Heart left ventricle (tissue), 16 donors: ENCODE data around the gene NPY5R. TPM values are rescaled to one million over a fixed set of nuclear protein-coding genes. Genes with fewer than 3 reads are reported as not detected.

Experiments
- ATAC-seq, 4 donors: fragments of 200-7000 bp; cut with Tn5 transposase; one replicate each; pipeline ENCODE4 v1.9.1; 2020 to 2022; ENCODE audit warnings: moderate library complexity in 4 of 4, mild to moderate bottlenecking in 3 of 4, moderate number of reproducible peaks in 1 of 4
- DNase-seq, 5 donors: peaks; one replicate each; pipeline ENCODE4 v3.0.0-alpha.2; 2020
- H3K27ac ChIP-seq, 12 donors: fragments of 200-600 bp; sonication (generic) in 4 of 12; one replicate each; pipeline versions ENCODE4 v1.5.0 to v1.8.0; 2016 to 2022; ENCODE audit warnings: mild to moderate bottlenecking in 2 of 12
- H3K27me3 ChIP-seq, 9 donors: fragments of 200-600 bp; sonication (generic) in 2 of 9; one replicate each; pipeline versions ENCODE4 v1.5.1 to v1.8.0; 2016 to 2022; ENCODE audit warnings: mild to moderate bottlenecking in 3 of 9
- H3K36me3 ChIP-seq, 9 donors: fragments of 200-600 bp; sonication (generic) in 2 of 9; one replicate each; pipeline versions ENCODE4 v1.5.0 to v1.8.0; 2018 to 2022; ENCODE audit warnings: mild to moderate bottlenecking in 2 of 9
- H3K4me1 ChIP-seq, 12 donors: fragments of 200-600 bp; sonication (generic) in 4 of 12; one replicate each; pipeline versions ENCODE4 v1.5.0 to v1.8.0; 2016 to 2022; ENCODE audit warnings: mild to moderate bottlenecking in 3 of 12
- H3K4me3 ChIP-seq, 12 donors: fragments of 200-600 bp; sonication (generic) in 4 of 12; one replicate each; pipeline versions ENCODE4 v1.5.0 to v1.8.0; 2017 to 2022; ENCODE audit warnings: mild to moderate bottlenecking in 9 of 12, moderate library complexity in 4 of 12
- H3K9me3 ChIP-seq, 12 donors: fragments of 200-600 bp; sonication (generic) in 4 of 12; one replicate each; pipeline versions ENCODE4 v1.5.0 to v1.8.0; 2016 to 2022; ENCODE audit warnings: mild to moderate bottlenecking in 1 of 12
- POLR2A ChIP-seq, 2 donors: fragments of 450-650 bp; IDR thresholded peaks; one replicate each; pipeline ENCODE4 v1.6.1; 2017; ENCODE audit warnings: antibody characterized with exemption in 2 of 2, mild to moderate bottlenecking in 2 of 2, moderate library complexity in 2 of 2
- WGBS, 4 donors: extraction: QIAGEN DNeasy Blood & Tissue Kit in 2 of 4; methylation state at CpG; one replicate each; pipeline versions ENCODE4 v1.1.5 to v1.1.7; 2013 to 2018; 5-methylcytosine and 5-hydroxymethylcytosine counted together
- intact Hi-C, 10 donors: fragments of 100-400 bp; cut with DNase I; formaldehyde crosslinking; loops; one replicate each; pipeline versions ENCODE4 v1.11.1 to v1.14.2; 2022
- polyA plus RNA-seq, 2 donors: library from polyadenylated mRNA; stranded (reverse); fragments of 200-250 nt; gene quantifications; one replicate each; pipeline ENCODE4 v1.2.3, GENCODE V29; 2013
- total RNA-seq, 9 donors: library from RNA; depleted of rRNA in 2 of 9; stranded (reverse); fragments of >200 nt in 2 of 9; fragmentation: NEBNext Ultra II Directional in 3 of 9; extraction: Animal tissue kit (Norgen Biotek cat#: 25700) in 3 of 9; gene quantifications; one replicate each; pipeline versions ENCODE4 v1.1.0 to v1.2.4, GENCODE V29; 2016 to 2023
- TF ChIP-seq, protein P1 (sequence below), 12 donors: fragments of 200-600 bp; sonication (generic) in 4 of 12; IDR thresholded peaks; one replicate each; pipeline versions ENCODE4 v1.5.0 to v1.8.0; 2018 to 2022; ENCODE audit warnings: antibody characterized with exemption in 12 of 12, mild to moderate bottlenecking in 5 of 12
- donor health status: ischemic (EF 13 %, LVEDD 7.1; RV severe dilation, severe dysfunction).
- donor health status: healthy with polysubstance abuse.
- donor health status: DM: no; HTN: yes; CAD: no.
- donor health status: DM: no; HTN: no; CAD: no.
- donor health status: ischemic (EF 25% LVEDD 6.9; RV normal size, moderate dysfunction).
- donor health status: ischemic (EF 25% LVEDD 5.7; RV mildly dilated, moderate dysfunction).
- donor health status: healthy.
- donor health status: DM: yes; HTN: yes; CAD: no.
- donor health status: ischemic (EF 35%, LVEDD 5.7; RV mildly dilated, moderate dysfunction).
- donor health status: nonischemic (EF 11% LVEDD 7.7; RV severe dilation, severe dysfunction).
- donor health status: DM: yes; HTN: yes; CAD: no.
- donor health status: PGD.
- donor health status: ischemic (EF 29% LVEDD 5.4; RV normal size, mild dysfunction).
- donor health status: nonischemic (EF 23%, LVEDD 6.1; RV moderate dilation, normal function).

NPY5R gene
- total and polyA plus RNA-seq, 11 donors = 0.04 to 0.52 (median 0.17) TPM; not detected in 5

DNA sequence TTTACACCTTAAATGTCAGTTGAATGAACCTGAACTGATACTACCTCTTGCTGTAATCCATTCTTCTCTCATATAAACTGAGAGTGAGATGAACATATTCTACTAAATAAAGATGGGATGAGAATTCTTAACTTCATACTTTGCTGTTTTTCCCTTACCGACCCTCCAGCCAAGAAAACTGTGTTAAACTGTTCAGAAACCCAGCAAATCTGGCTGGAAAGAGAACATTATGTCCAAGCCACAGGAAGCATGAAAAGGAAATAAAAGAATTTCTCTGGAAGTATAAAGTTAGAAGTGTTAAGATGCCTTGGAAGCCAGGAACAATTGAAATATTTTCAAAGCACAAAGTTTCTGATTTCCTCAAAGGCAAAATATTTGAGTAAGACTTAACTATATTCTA, 34.2 kb upstream of the NPY5R start:
- Histone ChIP-seq H3K9me3 (peaks cover 0 to 5% (median 0%) of the 10 kb centered on the region in 12 donors), H3K36me3 (no peaks in the 10 kb centered on the region), H3K27me3 (no peaks in the 10 kb centered on the region), H3K4me3 (no peak overlapping the region), H3K4me1 (no peaks in the 10 kb centered on the region), H3K27ac (no peak overlapping the region)
- ATAC-seq (no peak), DNase-seq (no peak)
- WGBS, 4 donors = 59 to 67% (median 65%) methylated on average over 1 of the region's 1 CpG
- intact Hi-C loops = no loop called here
- no peak for TF ChIP-seq POLR2A (IDR thresholded peaks at IDR 0.05)
- TF ChIP-seq, protein P1, sequence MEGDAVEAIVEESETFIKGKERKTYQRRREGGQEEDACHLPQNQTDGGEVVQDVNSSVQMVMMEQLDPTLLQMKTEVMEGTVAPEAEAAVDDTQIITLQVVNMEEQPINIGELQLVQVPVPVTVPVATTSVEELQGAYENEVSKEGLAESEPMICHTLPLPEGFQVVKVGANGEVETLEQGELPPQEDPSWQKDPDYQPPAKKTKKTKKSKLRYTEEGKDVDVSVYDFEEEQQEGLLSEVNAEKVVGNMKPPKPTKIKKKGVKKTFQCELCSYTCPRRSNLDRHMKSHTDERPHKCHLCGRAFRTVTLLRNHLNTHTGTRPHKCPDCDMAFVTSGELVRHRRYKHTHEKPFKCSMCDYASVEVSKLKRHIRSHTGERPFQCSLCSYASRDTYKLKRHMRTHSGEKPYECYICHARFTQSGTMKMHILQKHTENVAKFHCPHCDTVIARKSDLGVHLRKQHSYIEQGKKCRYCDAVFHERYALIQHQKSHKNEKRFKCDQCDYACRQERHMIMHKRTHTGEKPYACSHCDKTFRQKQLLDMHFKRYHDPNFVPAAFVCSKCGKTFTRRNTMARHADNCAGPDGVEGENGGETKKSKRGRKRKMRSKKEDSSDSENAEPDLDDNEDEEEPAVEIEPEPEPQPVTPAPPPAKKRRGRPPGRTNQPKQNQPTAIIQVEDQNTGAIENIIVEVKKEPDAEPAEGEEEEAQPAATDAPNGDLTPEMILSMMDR (IDR thresholded peaks at IDR 0.05) = no peak

DNA sequence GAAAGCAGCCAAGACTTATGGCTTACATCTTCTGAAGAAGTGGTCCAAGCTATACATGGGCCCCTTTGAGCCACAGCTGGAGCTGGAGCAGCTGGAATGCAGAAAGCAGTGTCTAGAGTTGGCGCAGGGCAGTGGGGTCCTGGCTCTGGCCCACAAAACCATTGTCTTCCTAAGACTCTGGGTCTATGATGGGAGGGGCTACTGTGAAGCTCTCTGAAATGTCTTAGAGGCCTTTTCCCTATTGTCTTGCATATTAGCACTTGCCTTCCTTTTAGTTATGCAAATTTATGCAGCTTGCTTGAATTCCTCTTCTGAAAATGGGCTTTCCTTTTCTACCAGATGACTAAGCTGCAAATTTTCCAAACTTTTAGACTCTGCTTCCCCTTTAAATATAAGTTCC, 26.6 kb upstream of the NPY5R start:
- no peaks in the 10 kb centered on the region for H3K27me3 ChIP-seq

DNA sequence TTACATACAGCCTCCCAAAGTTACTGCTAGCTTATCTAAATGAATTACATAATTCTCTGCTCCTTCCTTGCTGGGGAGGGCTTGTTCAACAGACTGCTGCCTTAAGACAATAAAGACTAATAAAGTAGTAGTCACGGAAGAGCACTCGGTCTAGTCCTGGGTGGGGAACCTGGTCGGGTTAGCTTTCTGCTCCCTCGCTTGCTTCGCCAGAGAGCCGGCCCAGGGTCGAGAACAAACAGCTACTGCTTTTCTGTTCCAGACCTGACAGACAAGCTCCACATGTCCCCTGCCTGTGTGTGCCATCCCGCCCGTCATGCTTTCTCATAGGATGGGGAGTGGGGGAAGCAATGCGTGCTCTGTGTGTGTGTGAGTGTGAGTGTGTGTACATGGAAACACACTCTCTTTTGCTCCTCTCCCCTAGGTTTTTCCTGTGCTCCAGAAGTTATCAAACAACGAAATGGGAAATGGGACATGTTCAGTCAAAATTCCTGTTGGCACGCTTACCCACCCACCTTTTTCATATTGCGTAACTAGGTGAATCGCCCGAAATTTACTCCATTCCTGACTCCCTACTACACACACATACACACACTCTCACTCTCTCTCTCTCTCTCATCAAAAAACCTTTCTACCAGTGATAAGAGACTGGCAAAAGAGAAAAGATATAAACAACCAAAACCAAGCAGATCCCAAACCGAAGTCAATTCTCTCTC, 12.6 kb upstream of the NPY5R start:
- TF ChIP-seq POLR2A (IDR thresholded peaks at IDR 0.05) = no peak
- TF ChIP-seq, protein P1 (IDR thresholded peaks at IDR 0.05) = no peak
- DNase-seq = peak in 2 of 5 donors; percentile 21 to 46
- ATAC-seq = no peak
- peak overlapping the region in 11 of 12 donors; percentile 27 to 73 (median 53) for H3K4me3 ChIP-seq
- WGBS, 4 donors = 42 to 58% (median 43%) methylated on average over 14 to 16 of the region's 16 CpGs
- peaks cover 4 to 45% (median 9%) of the 10 kb centered on the region in 9 donors for H3K27me3 ChIP-seq
- no peaks in the 10 kb centered on the region for H3K36me3 ChIP-seq
- intact Hi-C loops = loop anchor here in 9 of 10 donors (5.0 to 10.0 kb wide), 6 partner anchors 164 to 836 kb away; partner anchors contain the start of gene NAF1 (in 1 of the 9)
- no peaks in the 10 kb centered on the region for H3K9me3 ChIP-seq
- H3K27ac ChIP-seq = no peak overlapping the region
- peaks cover 0 to 11% (median 0%) of the 10 kb centered on the region in 12 donors for H3K4me1 ChIP-seq

More for the DNA sequence above, 26.6 kb upstream of the NPY5R start:
- Histone ChIP-seq H3K4me3 (no peak overlapping the region), H3K27ac (no peak overlapping the region), H3K4me1 (no peaks in the 10 kb centered on the region), H3K9me3 (peaks cover 0 to 33% (median 14%) of the 10 kb centered on the region in 12 donors), H3K36me3 (no peaks in the 10 kb centered on the region)
- ATAC-seq (no peak), DNase-seq (no peak)
- WGBS, 4 donors = 0 to 80% (median 0%) methylated on average over 1 of the region's 1 CpG
- TF ChIP-seq POLR2A (IDR thresholded peaks at IDR 0.05) = no peak
- TF ChIP-seq, protein P1 (IDR thresholded peaks at IDR 0.05) = no peak
- intact Hi-C loops = no loop called here

DNA sequence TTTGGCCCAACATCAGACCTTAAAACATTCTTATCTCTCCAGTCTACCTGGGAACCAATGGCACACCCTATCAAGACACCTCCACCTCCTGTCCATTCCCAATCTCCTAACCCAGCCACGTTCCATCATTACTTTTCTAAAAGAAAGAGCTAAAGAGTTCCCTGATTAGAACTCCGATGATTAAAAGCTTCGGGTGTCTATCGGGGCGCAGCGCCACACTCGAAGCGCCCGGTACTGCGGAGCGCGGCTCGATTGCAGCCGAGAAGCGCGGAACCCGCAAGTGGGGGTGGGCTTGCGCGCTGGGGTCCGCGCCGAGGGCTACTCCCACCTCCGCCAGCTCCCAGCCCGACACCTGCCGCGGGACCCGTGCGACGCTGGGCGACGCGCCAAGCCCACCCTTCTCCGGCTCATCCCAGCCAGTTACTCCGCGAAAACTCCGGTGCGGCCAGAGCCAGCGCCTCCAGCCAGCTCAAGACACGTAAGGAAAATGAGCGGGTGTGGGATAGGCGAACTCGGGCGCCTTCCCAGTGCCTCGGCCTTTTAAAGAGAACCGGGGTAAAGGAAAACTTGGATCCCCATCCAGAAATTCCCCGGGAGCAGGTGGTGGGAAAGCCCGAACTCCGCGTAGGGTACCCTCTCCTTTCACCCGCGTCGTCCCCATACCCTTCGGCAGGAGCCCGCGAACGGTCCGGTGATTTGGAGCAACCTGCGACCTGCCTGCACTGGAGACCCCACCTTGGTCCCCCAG, 11.9 kb upstream of the NPY5R start:
- peaks cover 0 to 11% (median 0%) of the 10 kb centered on the region in 12 donors for H3K4me1 ChIP-seq
- peak in 3 of 5 donors; percentile 21 to 62 (median 33) for DNase-seq
- peaks cover 4 to 45% (median 9%) of the 10 kb centered on the region in 9 donors for H3K27me3 ChIP-seq
- no peaks in the 10 kb centered on the region for H3K9me3 ChIP-seq
- H3K4me3 ChIP-seq = peak overlapping the region; percentile 27 to 73 (median 53)
- TF ChIP-seq POLR2A (IDR thresholded peaks at IDR 0.05) = no peak
- TF ChIP-seq, protein P1 (IDR thresholded peaks at IDR 0.05) = peak in 1 of 12 donors; percentile 4
- intact Hi-C loops = loop anchor here (1.0 to 10.0 kb wide), 8 partner anchors 165 to 837 kb away; partner anchors contain the start of gene NAF1 (in 1 of the 10)
- no peaks in the 10 kb centered on the region for H3K36me3 ChIP-seq
- peak overlapping the region in 1 of 12 donors; percentile 17 for H3K27ac ChIP-seq
- ATAC-seq = peak in 3 of 4 donors; percentile 61 to 75 (median 64)
- WGBS, 4 donors = 0 to 1% (median 1%) methylated on average over 38 to 58 of the region's 58 CpGs
